HG03196 (cell line): ENCODE data around the gene COPG2.
"Not testable (repeated sequence)": the region's sequence is repeated elsewhere in the genome, so short reads cannot be mapped to it uniquely, and the experiment has no call there.

Experiments used
- ATAC-seq: cut with Tn5 transposase; IDR thresholded peaks from one replicate; pipeline ENCODE4 v1.9.1; 2021; ENCODE audit not compliant: unreplicated experiment

The COPG2 gene

GRCh38 chr7:130649004-130649790, 19.4 kb downstream of the COPG2 start:
- peak; percentile 49 for ATAC-seq

DNA sequence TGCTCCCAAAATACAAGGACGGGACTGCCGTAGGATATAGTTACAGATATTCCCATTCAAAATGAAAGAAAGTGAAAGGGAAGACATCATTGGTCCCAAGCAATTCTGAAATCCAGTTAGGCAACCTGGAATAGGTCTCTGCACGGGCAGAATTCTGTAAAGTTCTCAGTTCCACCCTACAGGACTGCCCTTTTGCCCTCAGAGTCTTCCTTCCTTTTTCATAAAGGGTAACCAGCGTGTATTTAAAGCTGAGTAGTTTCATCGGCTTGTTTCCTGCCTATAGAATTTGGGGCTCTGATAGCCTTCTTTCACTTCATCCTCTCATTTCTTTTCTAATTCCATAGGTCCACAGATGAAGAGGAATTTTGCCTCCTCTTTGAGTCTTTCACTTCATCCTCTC, 20.0 kb downstream of the COPG2 start:
- peak; percentile 42 for ATAC-seq

DNA sequence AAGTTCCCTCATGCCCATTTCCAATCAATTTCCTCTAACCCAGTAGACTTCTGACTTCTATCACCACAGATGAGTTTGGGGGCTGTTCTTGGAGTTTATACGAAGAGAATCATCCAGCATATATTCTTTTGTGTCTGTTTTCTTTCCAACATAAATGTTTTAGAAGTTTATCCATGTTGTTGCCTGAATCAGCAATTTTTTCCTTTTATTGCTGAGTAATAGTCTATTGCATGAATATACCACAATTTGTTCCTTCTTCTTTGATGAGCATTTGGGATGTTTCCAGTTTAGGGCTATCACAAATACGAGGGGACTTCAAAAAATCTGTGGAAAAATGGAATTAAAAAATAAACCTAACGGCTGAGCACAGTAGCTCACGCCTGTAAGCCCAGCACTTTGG, 26.2 kb downstream of the COPG2 start:
- no peak for ATAC-seq

GRCh38 chr7:130641497-130641896, 27.1 kb downstream of the COPG2 start:
- no peak for ATAC-seq

DNA sequence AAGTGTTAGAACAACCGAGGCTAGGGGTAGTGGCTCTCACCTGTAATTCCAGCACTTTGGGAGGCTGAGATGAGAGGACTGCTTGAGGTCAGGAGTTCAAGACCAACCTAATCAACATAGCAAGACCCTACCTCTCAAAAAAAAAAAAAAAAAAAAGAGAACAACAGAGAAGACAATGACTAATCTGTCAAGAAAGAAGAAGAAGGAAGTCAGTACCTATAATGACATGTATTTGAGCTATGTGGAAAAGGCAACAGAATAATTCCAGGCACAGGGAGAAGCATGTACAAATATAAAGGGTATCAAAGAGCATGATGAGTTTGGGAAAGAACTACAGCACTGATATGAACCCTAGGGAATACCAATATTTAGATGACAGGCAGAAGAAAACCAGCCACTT, 27.5 kb downstream of the COPG2 start:
- ATAC-seq: no peak

- ATAC-seq: no peak
Observed at GRCh38 chr7:130639388-130639787, 29.2 kb downstream of the COPG2 start.

- no peak for ATAC-seq
Observed at GRCh38 chr7:130632111-130632510, 36.4 kb downstream of the COPG2 start.

DNA sequence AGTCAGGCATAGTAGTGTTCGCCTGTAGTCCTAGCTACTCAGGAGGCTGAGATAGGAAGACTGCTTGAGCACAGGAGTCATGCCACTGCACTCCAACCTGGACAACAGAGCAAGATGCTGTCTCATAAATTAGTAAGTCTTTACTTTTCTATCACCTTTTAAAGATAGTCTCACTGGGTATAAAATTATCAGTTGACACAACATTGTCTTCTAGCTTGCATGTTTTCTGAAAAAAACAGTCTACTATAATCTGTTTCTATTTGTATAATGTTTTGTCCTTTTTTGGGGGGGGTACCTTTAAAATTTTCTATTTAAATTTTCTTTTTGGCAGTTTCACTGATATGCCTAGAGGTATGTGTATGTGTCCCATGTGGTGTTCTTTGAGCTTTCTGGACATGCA, 39.6 kb downstream of the COPG2 start:
- ATAC-seq: no peak

DNA sequence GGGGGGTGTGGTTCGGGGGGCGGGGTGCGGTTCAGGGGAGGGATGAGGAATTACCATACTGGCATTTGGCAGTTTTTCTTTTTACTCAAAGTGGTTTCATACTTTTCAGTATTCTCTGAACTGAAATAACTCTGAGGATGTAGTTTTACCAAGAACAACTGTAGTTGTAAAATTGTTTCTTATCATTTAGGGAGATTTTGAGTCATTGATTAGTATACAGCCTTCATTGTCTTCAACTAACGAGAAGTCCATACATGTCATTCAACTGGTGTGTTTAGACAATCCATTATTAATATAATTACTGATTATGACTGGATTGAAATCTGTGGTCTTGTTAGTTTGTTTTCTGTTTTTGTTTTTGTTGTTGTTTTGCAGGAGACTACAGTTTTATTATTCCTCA, 40.8 kb downstream of the COPG2 start:
- ATAC-seq: no peak

DNA sequence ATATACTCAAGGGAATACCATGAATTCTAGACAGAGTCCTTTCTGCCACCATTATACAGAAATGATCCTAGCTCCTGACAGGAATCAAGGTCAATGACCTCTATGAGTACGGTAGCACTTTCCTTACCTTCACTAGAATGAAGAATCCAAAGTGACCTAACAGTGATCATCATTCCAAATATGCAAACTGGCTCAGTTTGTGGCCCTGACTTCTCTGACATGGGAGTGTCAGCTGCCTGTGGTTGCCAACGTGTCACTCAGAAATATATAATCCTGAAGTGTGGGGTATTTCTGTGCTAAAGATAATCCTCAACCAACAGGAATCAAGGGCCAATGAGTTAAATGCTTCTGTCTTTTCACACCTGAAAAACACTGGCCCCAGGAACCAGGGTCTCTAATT, 45.7 kb downstream of the COPG2 start:
- no peak for ATAC-seq

DNA sequence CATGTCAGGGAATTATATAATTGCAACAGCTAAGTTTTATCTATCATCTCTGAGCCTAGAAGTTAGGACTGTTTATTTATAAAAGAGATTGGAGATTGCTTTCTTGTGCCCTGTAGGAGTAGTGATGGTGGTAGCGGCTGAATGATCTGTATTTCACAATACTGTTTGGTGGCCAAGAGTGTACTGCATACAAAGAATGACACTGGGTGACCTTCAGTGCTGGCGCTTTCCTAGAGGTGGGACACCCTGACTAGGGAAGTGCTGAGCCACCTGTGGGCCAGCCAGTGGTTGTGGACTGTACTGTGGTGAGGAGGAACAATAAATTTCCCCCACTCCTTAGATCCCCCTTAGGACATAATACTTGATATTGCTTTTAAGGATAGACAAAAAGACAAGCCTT, 53.0 kb downstream of the COPG2 start:
- no peak for ATAC-seq

DNA sequence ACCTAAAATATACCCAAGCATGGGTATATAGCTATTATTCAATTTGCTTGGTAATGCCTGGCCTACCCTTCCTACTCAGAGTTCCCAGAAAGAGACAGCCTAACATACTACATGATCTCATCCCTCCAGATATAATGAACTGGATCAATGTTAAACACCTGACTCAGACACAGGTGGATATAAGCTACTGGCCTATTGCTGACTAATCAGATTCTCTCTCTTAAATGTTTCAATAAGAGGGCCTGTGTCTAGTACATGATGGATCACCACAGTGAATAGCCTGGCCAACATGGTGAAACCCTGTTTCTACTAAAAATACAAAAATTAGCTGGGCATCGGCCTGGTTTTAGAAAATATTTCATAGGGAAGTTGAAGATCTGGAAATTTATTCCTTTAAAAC, 54.1 kb downstream of the COPG2 start:
- ATAC-seq: no peak

- ATAC-seq: no peak
Observed at GRCh38 chr7:130611218-130611617, 57.3 kb downstream of the COPG2 start.

GRCh38 chr7:130607066-130607465, 61.5 kb downstream of the COPG2 start:
- ATAC-seq: not testable (repeated sequence)

DNA sequence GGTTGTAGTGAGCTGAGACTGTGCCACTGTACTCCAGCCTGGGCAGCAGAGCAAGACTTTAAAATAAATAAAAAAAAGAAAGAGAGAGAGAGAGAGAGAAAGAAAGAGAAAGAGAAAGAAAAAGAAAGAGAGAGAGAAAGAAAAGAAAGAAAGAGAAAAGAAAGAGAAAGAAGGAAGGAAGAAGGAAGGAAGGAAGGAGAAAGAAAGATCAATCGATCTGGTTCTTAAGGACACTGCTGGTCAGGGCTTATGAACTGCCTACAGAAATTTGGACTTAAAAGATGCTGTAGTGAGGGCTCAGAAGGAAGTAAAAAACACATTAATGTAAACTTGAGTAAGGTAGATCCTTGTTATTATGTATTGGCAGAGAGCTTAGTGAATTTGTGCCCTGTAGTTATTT, 62.4 kb downstream of the COPG2 start:
- no peak for ATAC-seq

GRCh38 chr7:130598056-130598455, 70.5 kb downstream of the COPG2 start:
- no peak for ATAC-seq

DNA sequence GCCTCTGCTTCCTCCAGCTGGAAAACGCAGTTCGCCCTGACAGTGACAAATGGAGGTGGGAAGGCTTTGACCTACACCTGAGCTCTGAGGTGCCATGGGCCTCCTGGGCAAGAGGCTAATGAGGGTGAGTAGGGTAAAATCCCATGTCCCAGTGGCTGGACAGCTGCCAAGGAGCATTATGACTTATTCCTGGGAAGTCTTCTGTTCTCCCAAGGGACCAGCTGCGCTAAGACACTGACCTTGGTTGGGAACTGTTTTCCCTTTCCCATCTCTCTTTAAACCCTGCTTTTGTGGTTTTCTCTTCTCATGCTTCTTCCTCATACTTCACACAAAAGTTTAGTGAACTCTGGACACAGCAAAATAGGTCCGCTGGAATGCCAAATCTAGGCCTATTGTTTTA, 72.6 kb downstream of the COPG2 start:
- no peak for ATAC-seq

DNA sequence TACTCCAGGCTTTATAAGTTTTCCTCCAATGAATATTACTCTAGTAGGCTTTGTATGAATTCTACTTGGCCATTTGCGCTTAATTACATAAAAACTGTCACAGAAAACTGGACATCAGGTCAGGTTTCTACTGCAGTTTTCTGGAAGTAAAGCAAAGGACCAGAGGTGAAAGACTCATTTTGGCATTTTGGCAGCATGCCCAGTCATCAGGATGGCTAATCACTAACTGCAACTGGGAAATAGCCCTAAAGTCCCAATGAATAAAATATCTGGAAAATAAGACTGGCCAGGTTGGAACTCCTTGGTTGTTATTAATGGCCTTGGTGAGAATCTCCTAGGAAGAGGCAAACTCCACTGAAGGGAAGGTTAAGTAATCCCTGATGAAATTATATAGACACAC, 75.5 kb downstream of the COPG2 start:
- no peak for ATAC-seq

DNA sequence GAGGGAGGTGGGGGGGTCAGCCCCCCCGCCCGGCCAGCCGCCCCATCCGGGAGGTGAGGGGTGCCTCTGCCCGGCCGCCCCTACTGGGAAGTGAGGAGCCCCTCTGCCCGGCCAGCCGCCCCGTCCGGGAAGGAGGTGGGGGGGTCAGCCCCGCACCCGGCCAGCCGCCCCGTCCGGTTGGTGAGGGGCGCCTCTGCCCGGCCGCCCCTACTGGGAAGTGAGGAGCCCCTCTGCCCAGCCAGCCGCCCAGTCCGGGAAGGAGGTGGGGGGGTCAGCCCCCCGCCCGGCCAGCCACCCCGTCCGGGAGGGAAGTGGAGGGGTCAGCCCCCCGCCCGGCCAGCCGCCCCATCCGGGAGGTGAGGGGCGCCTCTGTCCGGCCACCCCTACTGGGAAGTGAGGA, 77.1 kb downstream of the COPG2 start:
- not testable (repeated sequence) for ATAC-seq

DNA sequence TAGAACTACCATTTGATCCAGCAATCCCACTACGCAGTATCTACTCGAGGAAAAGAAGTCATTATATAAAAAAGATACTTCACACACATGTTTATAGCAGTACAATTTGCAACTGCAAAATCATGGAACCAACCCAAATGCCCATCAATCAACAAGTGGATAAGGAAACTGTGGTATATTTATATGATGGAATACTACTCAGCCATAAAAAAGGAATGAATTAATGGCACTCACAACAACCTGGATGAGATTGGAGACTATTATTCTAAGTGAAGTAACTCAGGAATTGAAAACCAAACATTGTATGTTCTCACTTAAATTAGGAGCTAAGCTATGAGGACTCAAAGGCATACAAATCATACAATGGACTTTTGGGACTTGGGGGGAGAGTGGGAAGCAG, 82.6 kb downstream of the COPG2 start:
- not testable (repeated sequence) for ATAC-seq

- ATAC-seq: not testable (repeated sequence)
Observed at GRCh38 chr7:130575110-130575509, 93.4 kb downstream of the COPG2 start.

DNA sequence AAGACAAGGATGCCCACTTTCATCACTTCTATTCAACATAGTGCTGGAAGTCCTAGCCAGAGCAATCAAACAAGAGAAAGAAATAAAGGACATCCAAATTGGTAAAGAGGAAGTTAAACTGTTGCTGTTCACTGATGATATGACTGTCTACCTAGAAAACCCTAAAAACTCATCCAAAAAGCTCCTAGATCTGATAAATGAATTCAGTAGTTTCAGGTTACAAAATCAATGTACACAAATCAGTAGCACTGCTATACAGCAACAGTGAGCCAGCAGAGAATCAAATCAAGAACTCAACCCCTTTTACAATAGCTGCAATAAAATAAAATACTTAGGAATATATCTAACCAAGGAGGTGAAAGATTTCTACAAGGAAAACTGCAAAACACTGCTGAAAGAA, 98.4 kb downstream of the COPG2 start:
- not testable (repeated sequence) for ATAC-seq

GRCh38 chr7:130566898-130567280, 101.7 kb downstream of the COPG2 start:
- no peak for ATAC-seq
